Activated CD4-positive, alpha-beta T cell treated with anti-CD3 and anti-CD28 coated beads, Interleukin-2, amount 10 ng/mL, durations not matched to agents 7 days and 5 days (primary cell): ENCODE measurements around the gene ST8SIA2. TPM values are rescaled to one million over a fixed set of nuclear protein-coding genes. Genes with fewer than 3 reads are reported as not detected.

Experiments used
- CTCF ChIA-PET: fragments of 350-600 bp; sonication (Branson Sonifier 250); formaldehyde crosslinking; loops from one replicate; lab custom pipeline; 2021; ENCODE audit warnings: antibody characterized with exemption; lab: Charles Lee
- POLR2A ChIA-PET: fragments of 350-600 bp; sonication (Branson Sonifier 250); formaldehyde crosslinking; loops from one replicate; lab custom pipeline; 2021; ENCODE audit warnings: antibody characterized with exemption; lab: Charles Lee
- DNase-seq: peaks from one replicate; pipeline ENCODE4 v3.0.0-alpha.2; 2020
- H3K27ac Mint-ChIP-seq: one replicate; pipeline ENCODE4 v1.8.0; 2021; ENCODE audit warnings: mild to moderate bottlenecking, moderate library complexity, mixed read lengths
- H3K27me3 Mint-ChIP-seq: one replicate; pipeline ENCODE4 v1.8.0; 2021; ENCODE audit warnings: mixed read lengths
- H3K36me3 Mint-ChIP-seq: one replicate; pipeline ENCODE4 v1.8.0; 2021; ENCODE audit warnings: low read depth, mixed read lengths
- H3K4me1 Mint-ChIP-seq: one replicate; pipeline ENCODE4 v1.8.0; 2021; ENCODE audit warnings: mixed read lengths
- H3K4me3 Mint-ChIP-seq: one replicate; pipeline ENCODE4 v1.8.0; 2021; ENCODE audit warnings: mild to moderate bottlenecking, moderate library complexity, mixed read lengths
- H3K9me3 Mint-ChIP-seq: one replicate; pipeline ENCODE4 v1.8.0; 2021; ENCODE audit warnings: mixed read lengths
- total RNA-seq, 2 experiments: library from RNA; stranded (reverse); gene quantifications; one replicate each; pipeline ENCODE4 v1.2.3, GENCODE V29; 2021

ST8SIA2 gene
- total RNA-seq, 2 experiments from 2014 or later: not detected

- Mint-ChIP-seq H3K4me3 (no peak overlapping the region), H3K9me3 (peaks cover 11% of the 10 kb centered on the region), H3K27ac (no peak overlapping the region), H3K27me3 (peaks cover 6% of the 10 kb centered on the region), H3K4me1 (no peaks in the 10 kb centered on the region), H3K36me3 (no peaks in the 10 kb centered on the region)
- POLR2A ChIA-PET: no interaction called here
- DNase-seq: no peak
- CTCF ChIA-PET: no interaction called here
Measured at GRCh38 chr15:92492551-92493115, 99.0 kb downstream of the ST8SIA2 start.

GRCh38 chr15:92494806-92495336 lies 101.2 kb downstream of the ST8SIA2 start:
- DNase-seq: no peak
- CTCF ChIA-PET: no interaction called here
- H3K27ac Mint-ChIP-seq: no peak overlapping the region
- peaks cover 4% of the 10 kb centered on the region for H3K27me3 Mint-ChIP-seq
- POLR2A ChIA-PET: no interaction called here
- no peaks in the 10 kb centered on the region for H3K4me1 Mint-ChIP-seq
- H3K9me3 Mint-ChIP-seq: peaks cover 11% of the 10 kb centered on the region
- no peaks in the 10 kb centered on the region for H3K36me3 Mint-ChIP-seq
- no peak overlapping the region for H3K4me3 Mint-ChIP-seq

- no peak overlapping the region for H3K27ac Mint-ChIP-seq
- ChIA-PET POLR2A (no interaction called here), CTCF (no interaction called here)
- DNase-seq: no peak
- H3K4me1 Mint-ChIP-seq: no peaks in the 10 kb centered on the region
- H3K27me3 Mint-ChIP-seq: no peaks in the 10 kb centered on the region
- H3K36me3 Mint-ChIP-seq: no peaks in the 10 kb centered on the region
- no peak overlapping the region for H3K4me3 Mint-ChIP-seq
- H3K9me3 Mint-ChIP-seq: peaks cover 7% of the 10 kb centered on the region
Measured at GRCh38 chr15:92495446-92495845, 101.8 kb downstream of the ST8SIA2 start.

- Mint-ChIP-seq H3K9me3 (no peaks in the 10 kb centered on the region), H3K27me3 (peaks cover 15% of the 10 kb centered on the region), H3K4me1 (no peaks in the 10 kb centered on the region), H3K36me3 (no peaks in the 10 kb centered on the region), H3K4me3 (no peak overlapping the region), H3K27ac (no peak overlapping the region)
- ChIA-PET CTCF (no interaction called here), POLR2A (no interaction called here)
- no peak for DNase-seq
Measured at GRCh38 chr15:92499731-92500530, 106.2 kb downstream of the ST8SIA2 start.

- H3K9me3 Mint-ChIP-seq: peaks cover 6% of the 10 kb centered on the region
- peaks cover 4% of the 10 kb centered on the region for H3K4me1 Mint-ChIP-seq
- no peak overlapping the region for H3K27ac Mint-ChIP-seq
- ChIA-PET CTCF (no interaction called here), POLR2A (no interaction called here)
- peaks cover 21% of the 10 kb centered on the region for H3K27me3 Mint-ChIP-seq
- H3K4me3 Mint-ChIP-seq: no peak overlapping the region
- DNase-seq: no peak
- H3K36me3 Mint-ChIP-seq: no peaks in the 10 kb centered on the region
Measured at GRCh38 chr15:92502336-92502735, 108.7 kb downstream of the ST8SIA2 start.

- Mint-ChIP-seq H3K36me3 (no peaks in the 10 kb centered on the region), H3K27me3 (peaks cover 21% of the 10 kb centered on the region), H3K4me1 (peaks cover 4% of the 10 kb centered on the region), H3K27ac (no peak overlapping the region), H3K4me3 (no peak overlapping the region), H3K9me3 (peaks cover 6% of the 10 kb centered on the region)
- POLR2A ChIA-PET: no interaction called here
- CTCF ChIA-PET: no interaction called here
- DNase-seq: no peak
Measured at GRCh38 chr15:92502930-92503857, 109.5 kb downstream of the ST8SIA2 start.

- CTCF ChIA-PET: no interaction called here
- no peak for DNase-seq
- peaks cover 21% of the 10 kb centered on the region for H3K27me3 Mint-ChIP-seq
- no peak overlapping the region for H3K27ac Mint-ChIP-seq
- peaks cover 4% of the 10 kb centered on the region for H3K4me1 Mint-ChIP-seq
- POLR2A ChIA-PET: no interaction called here
- no peak overlapping the region for H3K4me3 Mint-ChIP-seq
- H3K36me3 Mint-ChIP-seq: no peaks in the 10 kb centered on the region
- peaks cover 6% of the 10 kb centered on the region for H3K9me3 Mint-ChIP-seq
Measured at GRCh38 chr15:92503889-92504288, 110.2 kb downstream of the ST8SIA2 start.

- no peak for DNase-seq
- Mint-ChIP-seq H3K27ac (no peak overlapping the region), H3K4me3 (no peak overlapping the region), H3K4me1 (peaks cover 4% of the 10 kb centered on the region), H3K9me3 (peaks cover 6% of the 10 kb centered on the region), H3K36me3 (no peaks in the 10 kb centered on the region), H3K27me3 (peaks cover 21% of the 10 kb centered on the region)
- ChIA-PET POLR2A (no interaction called here), CTCF (no interaction called here)
Measured at GRCh38 chr15:92505611-92506010, 111.9 kb downstream of the ST8SIA2 start.

GRCh38 chr15:92506506-92506905 lies 112.8 kb downstream of the ST8SIA2 start:
- no peak for DNase-seq
- H3K27ac Mint-ChIP-seq: no peak overlapping the region
- peaks cover 6% of the 10 kb centered on the region for H3K9me3 Mint-ChIP-seq
- POLR2A ChIA-PET: no interaction called here
- H3K4me1 Mint-ChIP-seq: peaks cover 4% of the 10 kb centered on the region
- H3K27me3 Mint-ChIP-seq: peaks cover 21% of the 10 kb centered on the region
- CTCF ChIA-PET: no interaction called here
- no peaks in the 10 kb centered on the region for H3K36me3 Mint-ChIP-seq
- H3K4me3 Mint-ChIP-seq: no peak overlapping the region

- ChIA-PET POLR2A (no interaction called here), CTCF (no interaction called here)
- DNase-seq: no peak
- peaks cover 6% of the 10 kb centered on the region for H3K9me3 Mint-ChIP-seq
- no peak overlapping the region for H3K27ac Mint-ChIP-seq
- H3K4me3 Mint-ChIP-seq: no peak overlapping the region
- H3K27me3 Mint-ChIP-seq: peaks cover 6% of the 10 kb centered on the region
- no peaks in the 10 kb centered on the region for H3K36me3 Mint-ChIP-seq
- H3K4me1 Mint-ChIP-seq: peaks cover 4% of the 10 kb centered on the region
Measured at GRCh38 chr15:92510163-92510882, 116.6 kb downstream of the ST8SIA2 start.
